Activated CD8-positive, alpha-beta T cell treated with anti-CD3 and anti-CD28 coated beads for 36 hours (primary cell): Measurements from ENCODE around the gene ZNF598. TPM values are rescaled to one million over a fixed set of nuclear protein-coding genes. Genes with fewer than 3 reads are reported as not detected.
A peak's percentile ranks its signal among the peaks of the same experiment; 100 is the strongest.

ENCODE experiments used
- ATAC-seq: fragments of 200-7000 bp; cut with Tn5 transposase; one replicate; pipeline ENCODE4 v1.10.0; 2021; ENCODE audit warnings: mild to moderate bottlenecking, moderate library complexity
- CTCF ChIA-PET: fragments of 350-600 bp; sonication (Branson Sonifier 250); formaldehyde crosslinking; loops from one replicate; lab custom pipeline; 2021; ENCODE audit warnings: antibody characterized with exemption; lab: Charles Lee
- POLR2A ChIA-PET: fragments of 350-600 bp; sonication (Branson Sonifier 250); formaldehyde crosslinking; loops from one replicate; lab custom pipeline; 2021; ENCODE audit warnings: antibody characterized with exemption; lab: Charles Lee
- DNase-seq: peaks from one replicate; pipeline ENCODE4 v3.0.0-alpha.2; 2020
- H3K27ac Mint-ChIP-seq: one replicate; pipeline ENCODE4 v1.8.0; 2021; ENCODE audit warnings: mild to moderate bottlenecking, mixed read lengths
- H3K27me3 Mint-ChIP-seq: one replicate; pipeline ENCODE4 v1.8.0; 2021; ENCODE audit warnings: mixed read lengths
- H3K36me3 Mint-ChIP-seq: one replicate; pipeline ENCODE4 v1.8.0; 2021; ENCODE audit warnings: low read depth, mixed read lengths
- H3K4me1 Mint-ChIP-seq: one replicate; pipeline ENCODE4 v1.8.0; 2021; ENCODE audit warnings: low read depth, mixed read lengths
- H3K4me3 Mint-ChIP-seq: one replicate; pipeline ENCODE4 v1.8.0; 2021; ENCODE audit warnings: mild to moderate bottlenecking, moderate library complexity, mixed read lengths
- H3K9me3 Mint-ChIP-seq: one replicate; pipeline ENCODE4 v1.8.0; 2021; ENCODE audit warnings: mixed read lengths
- intact Hi-C: fragments of 100-400 bp; cut with micrococcal nuclease; formaldehyde crosslinking; loops from one replicate; pipeline ENCODE4 v1.10.0; 2022
- total RNA-seq, 2 experiments: library from RNA; stranded (reverse); gene quantifications; one replicate each; pipeline ENCODE4 v1.2.3, GENCODE V29; 2021
- TF ChIP-seq, protein P1 (sequence below): fragments of 200-600 bp; IDR thresholded peaks from one replicate; pipeline ENCODE4 v1.8.0; 2022; ENCODE audit warnings: antibody characterized with exemption, mild to moderate bottlenecking

ZNF598 gene
- total RNA-seq, 2 experiments from 2014 or later: 85.5 to 90.3 TPM

DNA sequence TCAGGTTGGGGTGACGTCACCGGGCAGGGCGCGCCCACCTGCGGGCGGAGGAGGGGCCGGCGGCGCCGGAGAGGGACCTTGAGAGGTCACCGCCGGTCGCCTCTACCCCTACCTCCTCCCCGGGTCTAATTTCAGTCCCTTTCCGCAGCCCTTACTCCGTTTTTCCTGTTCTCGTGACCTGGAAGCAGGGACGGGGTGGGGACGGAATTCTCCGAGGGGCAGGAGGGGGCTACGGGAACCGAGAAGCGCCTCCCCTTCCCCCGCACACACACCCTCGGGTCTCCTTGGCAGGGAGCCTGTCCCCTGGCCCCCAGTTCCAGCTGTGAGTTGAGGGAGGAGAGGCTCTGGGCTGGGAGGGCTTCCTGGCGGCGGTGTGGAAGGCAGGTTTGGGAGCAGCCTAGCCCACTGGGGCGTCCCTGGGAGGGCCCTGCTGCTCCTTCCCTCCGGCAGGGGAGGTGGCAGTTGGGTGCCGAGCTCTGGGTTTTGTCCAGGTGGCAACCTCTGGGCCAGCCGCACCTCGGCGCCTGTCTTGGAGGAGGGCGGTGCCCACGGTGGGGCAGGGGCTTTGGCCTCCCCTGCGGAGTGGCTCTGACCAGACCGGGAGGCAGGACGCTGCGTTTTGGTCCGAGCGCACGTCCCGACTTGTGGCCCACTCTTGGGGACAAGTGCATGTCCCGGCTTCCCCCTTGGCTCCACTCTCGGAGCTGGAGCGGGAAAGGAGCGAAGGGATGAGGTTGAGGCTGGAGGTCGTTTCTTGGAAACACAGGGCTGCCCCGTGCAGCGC is 19.1 kb downstream of the ZNF598 start:
- intact Hi-C loops: no loop called here
- Mint-ChIP-seq H3K36me3 (peaks cover 18% of the 10 kb centered on the region), H3K27ac (peak overlapping the region; percentile 76), H3K4me1 (peaks cover 12% of the 10 kb centered on the region), H3K27me3 (peaks cover 18% of the 10 kb centered on the region), H3K4me3 (peak overlapping the region; percentile 71), H3K9me3 (no peaks in the 10 kb centered on the region)
- ChIA-PET CTCF (interaction anchor here (0.7 kb wide), 1 partner anchor 14 kb away, joined by 3 read pairs; no protein-coding TSS in a partner anchor), POLR2A (interaction anchor here (0.6 to 29.2 kb wide), 8 partner anchors 9 to 225 kb away, joined by 3 to 505 read pairs (median 4); partner anchors contain the start of genes NDUFB10, NOXO1, PGP and RNF151)
- DNase-seq: peak; percentile 69
- TF ChIP-seq, protein P1, sequence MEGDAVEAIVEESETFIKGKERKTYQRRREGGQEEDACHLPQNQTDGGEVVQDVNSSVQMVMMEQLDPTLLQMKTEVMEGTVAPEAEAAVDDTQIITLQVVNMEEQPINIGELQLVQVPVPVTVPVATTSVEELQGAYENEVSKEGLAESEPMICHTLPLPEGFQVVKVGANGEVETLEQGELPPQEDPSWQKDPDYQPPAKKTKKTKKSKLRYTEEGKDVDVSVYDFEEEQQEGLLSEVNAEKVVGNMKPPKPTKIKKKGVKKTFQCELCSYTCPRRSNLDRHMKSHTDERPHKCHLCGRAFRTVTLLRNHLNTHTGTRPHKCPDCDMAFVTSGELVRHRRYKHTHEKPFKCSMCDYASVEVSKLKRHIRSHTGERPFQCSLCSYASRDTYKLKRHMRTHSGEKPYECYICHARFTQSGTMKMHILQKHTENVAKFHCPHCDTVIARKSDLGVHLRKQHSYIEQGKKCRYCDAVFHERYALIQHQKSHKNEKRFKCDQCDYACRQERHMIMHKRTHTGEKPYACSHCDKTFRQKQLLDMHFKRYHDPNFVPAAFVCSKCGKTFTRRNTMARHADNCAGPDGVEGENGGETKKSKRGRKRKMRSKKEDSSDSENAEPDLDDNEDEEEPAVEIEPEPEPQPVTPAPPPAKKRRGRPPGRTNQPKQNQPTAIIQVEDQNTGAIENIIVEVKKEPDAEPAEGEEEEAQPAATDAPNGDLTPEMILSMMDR: no peak
- ATAC-seq: peak; percentile 6

DNA sequence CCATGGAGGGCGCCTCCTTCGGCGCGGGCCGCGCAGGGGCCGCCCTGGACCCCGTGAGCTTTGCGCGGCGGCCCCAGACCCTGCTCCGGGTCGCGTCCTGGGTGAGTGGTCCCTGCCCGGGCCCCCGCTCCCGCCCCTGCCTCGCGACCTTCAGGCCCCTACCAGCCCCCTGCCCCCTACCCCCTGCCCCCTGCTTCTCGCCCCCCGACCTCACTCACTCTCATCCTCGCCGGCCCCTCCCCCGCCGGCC is 19.6 kb downstream of the ZNF598 start:
- intact Hi-C loops: no loop called here
- POLR2A ChIA-PET: interaction anchor here (0.8 to 29.2 kb wide), 6 partner anchors 9 to 164 kb away, joined by 3 to 505 read pairs (median 10); partner anchors contain the start of genes NDUFB10, NOXO1, RNF151 and RPS2
- CTCF ChIA-PET: interaction anchor here (0.7 kb wide), 1 partner anchor 14 kb away, joined by 3 read pairs; no protein-coding TSS in a partner anchor
- Mint-ChIP-seq H3K9me3 (no peaks in the 10 kb centered on the region), H3K36me3 (peaks cover 16% of the 10 kb centered on the region), H3K27me3 (peaks cover 18% of the 10 kb centered on the region), H3K4me3 (no peak overlapping the region), H3K4me1 (peaks cover 16% of the 10 kb centered on the region), H3K27ac (no peak overlapping the region)
- TF ChIP-seq, protein P1: no peak
- ATAC-seq: no peak
- no peak for DNase-seq

DNA sequence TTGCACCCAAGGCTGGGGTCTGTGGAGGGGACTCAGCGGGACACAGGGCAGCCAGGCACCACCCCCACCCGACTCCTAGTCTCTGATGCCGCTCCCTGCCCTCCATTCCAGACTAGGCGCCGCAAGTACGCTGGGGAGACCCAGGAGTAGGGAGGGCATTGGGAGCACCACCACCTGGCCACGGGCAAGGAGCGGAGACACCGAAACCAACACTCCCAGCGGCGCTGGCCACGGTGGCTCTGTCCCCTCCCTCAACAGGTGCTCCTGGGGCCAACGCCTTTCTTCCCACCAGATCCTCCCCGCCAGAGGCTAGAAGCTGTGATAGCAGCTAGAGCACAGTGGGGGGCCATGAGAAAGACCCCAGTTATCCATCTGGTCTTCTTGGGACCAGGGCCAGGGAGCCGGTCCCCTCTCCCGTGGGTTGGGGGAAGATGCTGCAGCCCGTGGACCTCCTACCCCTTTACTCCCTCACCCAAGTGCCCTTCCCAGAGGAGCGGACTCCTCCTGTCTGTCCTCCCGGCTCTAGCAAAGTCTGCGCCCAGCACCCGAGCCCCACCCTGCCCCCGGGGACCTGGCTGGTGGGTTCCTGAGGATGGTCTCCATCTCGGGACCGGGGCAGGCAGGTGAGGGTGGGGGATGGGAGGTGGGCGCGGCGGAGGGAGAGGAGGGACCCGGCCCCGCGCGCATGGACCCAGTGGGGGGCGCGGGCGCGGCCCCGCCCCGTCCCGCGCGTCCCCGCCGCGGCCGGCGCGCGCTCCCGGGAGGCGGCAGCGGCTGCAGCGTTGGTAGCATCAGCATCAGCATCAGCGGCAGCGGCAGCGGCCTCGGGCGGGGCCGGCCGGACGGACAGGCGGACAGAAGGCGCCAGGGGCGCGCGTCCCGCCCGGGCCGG is 20.2 kb downstream of the ZNF598 start, which contains the start of gene SYNGR3:
SYNGR3 (plus strand) TSS at position 762 of the 892 bp plus-strand sequence. CDS start 133 bp downstream, outside the sequence.
- CTCF ChIA-PET: no interaction called here
- TF ChIP-seq, protein P1: no peak
- Mint-ChIP-seq H3K9me3 (no peaks in the 10 kb centered on the region), H3K27me3 (peaks cover 18% of the 10 kb centered on the region), H3K4me1 (peaks cover 20% of the 10 kb centered on the region), H3K36me3 (peaks cover 16% of the 10 kb centered on the region), H3K27ac (peak within 1 kb of the TSS; percentile 76), H3K4me3 (peak within 1 kb of the TSS; percentile 71)
- intact Hi-C loops: no loop called here
- POLR2A ChIA-PET: interaction anchor here (0.8 to 29.2 kb wide), 7 partner anchors 8 to 164 kb away, joined by 3 to 505 read pairs (median 14); partner anchors contain the start of genes NDUFB10, NOXO1, RNF151 and RPS2
- DNase-seq (peak; percentile 36), ATAC-seq (no peak)

DNA sequence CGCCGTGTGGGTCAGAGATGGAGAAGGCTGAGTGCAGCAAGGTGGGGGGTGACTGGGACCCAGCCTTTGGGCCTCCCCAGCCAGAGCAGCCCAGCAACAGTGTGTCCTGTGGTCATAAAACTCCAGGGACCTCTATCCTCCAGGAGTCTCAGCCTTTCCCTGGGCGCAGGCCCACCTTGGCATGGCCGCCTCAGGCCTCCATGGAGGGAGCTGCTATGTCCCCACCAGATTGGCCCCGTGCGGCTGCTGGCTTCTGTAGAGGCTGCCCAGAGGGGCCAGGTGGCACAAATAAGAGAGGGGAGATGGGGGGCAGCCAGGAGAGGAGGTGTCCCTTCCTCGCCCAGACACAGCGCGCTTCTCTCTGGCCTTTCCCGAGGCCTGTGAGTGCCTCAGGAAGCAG is 22.4 kb downstream of the ZNF598 start:
- intact Hi-C loops: no loop called here
- DNase-seq (no peak), ATAC-seq (no peak)
- H3K27me3 Mint-ChIP-seq: peaks cover 29% of the 10 kb centered on the region
- H3K36me3 Mint-ChIP-seq: peaks cover 16% of the 10 kb centered on the region
- no peak overlapping the region for H3K4me3 Mint-ChIP-seq
- ChIA-PET POLR2A (interaction anchor here (1.3 to 29.2 kb wide), 4 partner anchors 11 to 166 kb away, joined by 3 to 505 read pairs (median 44); partner anchors contain the start of genes NDUFB10, RNF151, RPS2 and TBL3), CTCF (interaction anchor here (1.0 kb wide), 1 partner anchor 17 kb away, joined by 3 read pairs; no protein-coding TSS in a partner anchor)
- peaks cover 20% of the 10 kb centered on the region for H3K4me1 Mint-ChIP-seq
- TF ChIP-seq, protein P1: no peak
- H3K9me3 Mint-ChIP-seq: no peaks in the 10 kb centered on the region
- H3K27ac Mint-ChIP-seq: no peak overlapping the region
